Measurements from ENCODE around the gene R3HDM1.
"Not testable (repeated sequence)": the region's sequence is repeated elsewhere in the genome, so short reads cannot be mapped to it uniquely, and the experiment has no call there.

R3HDM1 gene

GRCh38 chr2:135647836-135648579 is 116.7 kb downstream of the R3HDM1 start:
- no peak for DNase-seq

GRCh38 chr2:135650721-135651120 is 119.4 kb downstream of the R3HDM1 start:
- DNase-seq, result no peak

- DNase-seq, result no peak
These were observed 120.4 kb downstream of the R3HDM1 start for GRCh38 chr2:135651717-135652116.

- DNase-seq, result not testable (repeated sequence)
These were observed 123.0 kb downstream of the R3HDM1 start for GRCh38 chr2:135654239-135654638.

GRCh38 chr2:135657806-135658582 is 126.7 kb downstream of the R3HDM1 start:
- DNase-seq, result peak; percentile 24 to 29

GRCh38 chr2:135662088-135662487 is 130.8 kb downstream of the R3HDM1 start:
- DNase-seq, result no peak

- no peak for DNase-seq
These were observed 131.9 kb downstream of the R3HDM1 start for GRCh38 chr2:135663148-135663700.

- DNase-seq, result no peak
These were observed 133.4 kb downstream of the R3HDM1 start for GRCh38 chr2:135664623-135665068.

- no peak for DNase-seq
These were observed 135.8 kb downstream of the R3HDM1 start for GRCh38 chr2:135667045-135667444.

- DNase-seq, result no peak
These were observed 143.2 kb downstream of the R3HDM1 start for GRCh38 chr2:135674453-135674852.

GRCh38 chr2:135676031-135676430 is 144.7 kb downstream of the R3HDM1 start:
- DNase-seq, result no peak

- DNase-seq, result no peak
These were observed 147.8 kb downstream of the R3HDM1 start for GRCh38 chr2:135679125-135679524.

- DNase-seq, result no peak
These were observed 154.1 kb downstream of the R3HDM1 start for GRCh38 chr2:135685361-135685760.

GRCh38 chr2:135688978-135689377 is 157.7 kb downstream of the R3HDM1 start:
- no peak for DNase-seq

GRCh38 chr2:135689679-135690078 is 158.4 kb downstream of the R3HDM1 start:
- no peak for DNase-seq

- no peak for DNase-seq
These were observed 163.4 kb downstream of the R3HDM1 start for GRCh38 chr2:135694711-135695110.

GRCh38 chr2:135698838-135699237 is 167.6 kb downstream of the R3HDM1 start:
- no peak for DNase-seq

- no peak for DNase-seq
These were observed 170.2 kb downstream of the R3HDM1 start for GRCh38 chr2:135701442-135701841.

- no peak for DNase-seq
These were observed 172.0 kb downstream of the R3HDM1 start for GRCh38 chr2:135703300-135703699.

- DNase-seq, result not testable (repeated sequence)
These were observed 172.8 kb downstream of the R3HDM1 start for GRCh38 chr2:135704075-135704474.

- DNase-seq, result no peak
These were observed 176.9 kb downstream of the R3HDM1 start for GRCh38 chr2:135708159-135708558.

GRCh38 chr2:135709992-135710391 is 178.7 kb downstream of the R3HDM1 start:
- DNase-seq, result peak; percentile 70 to 73

GRCh38 chr2:135715086-135715485 is 183.8 kb downstream of the R3HDM1 start:
- DNase-seq, result not testable (repeated sequence)

Measured in activated CD4-positive, alpha-beta T cell treated with anti-CD3 and anti-CD28 coated beads, Interleukin-2, amount 50 U/mL, for 4 hours (primary cell).